ENCODE measurements around the gene ADIPOR2.

GRCh38 chr12:1747609-1748008 is 56.7 kb downstream of the ADIPOR2 start:
- TF ChIP-seq POLR2AphosphoS5 (IDR thresholded peaks at IDR 0.05; ENCODE audit: low read depth, low read length) (no peak), TAF1 (IDR thresholded peaks at IDR 0.05; ENCODE audit: borderline replicate concordance, insufficient read depth, low read length) (no peak)

Data from PFSK-1 (cell line).